T follicular helper cell (primary cell): Measurements from ENCODE around the gene MRPL23.

Source experiments
- DNase-seq: peaks from one replicate; pipeline ENCODE4 v3.0.0-alpha.2; 2020; ENCODE audit warnings: low read depth

The MRPL23 gene

GRCh38 chr11:1953489-1954266 is 6.5 kb downstream of the MRPL23 start:
- DNase-seq = no peak

GRCh38 chr11:1958367-1958766 is 11.2 kb downstream of the MRPL23 start:
- DNase-seq = no peak

- no peak for DNase-seq
Observed at GRCh38 chr11:1959786-1960185, 12.7 kb downstream of the MRPL23 start.

GRCh38 chr11:1963864-1964263 is 16.7 kb downstream of the MRPL23 start:
- no peak for DNase-seq

- no peak for DNase-seq
Observed at GRCh38 chr11:1964348-1964747, 17.2 kb downstream of the MRPL23 start.

- DNase-seq = no peak
Observed at GRCh38 chr11:1964955-1965354, 17.8 kb downstream of the MRPL23 start.

GRCh38 chr11:1966531-1966930 is 19.4 kb downstream of the MRPL23 start:
- DNase-seq = no peak

GRCh38 chr11:1967641-1968225 is 20.6 kb downstream of the MRPL23 start:
- DNase-seq = no peak

GRCh38 chr11:1968454-1969002 is 21.4 kb downstream of the MRPL23 start:
- no peak for DNase-seq

- DNase-seq = no peak
Observed at GRCh38 chr11:1969035-1969434, 21.9 kb downstream of the MRPL23 start.

- no peak for DNase-seq
Observed at GRCh38 chr11:1969776-1970175, 22.6 kb downstream of the MRPL23 start.

- DNase-seq = no peak
Observed at GRCh38 chr11:1970956-1971355, 23.8 kb downstream of the MRPL23 start.

- DNase-seq = no peak
Observed at GRCh38 chr11:1975185-1975584, 28.1 kb downstream of the MRPL23 start.

- no peak for DNase-seq
Observed at GRCh38 chr11:1978720-1979473, 31.8 kb downstream of the MRPL23 start.

GRCh38 chr11:1979607-1980006 is 32.5 kb downstream of the MRPL23 start:
- DNase-seq = no peak

- no peak for DNase-seq
Observed at GRCh38 chr11:1982873-1983600, 35.9 kb downstream of the MRPL23 start.

GRCh38 chr11:1983601-1983961 is 36.4 kb downstream of the MRPL23 start:
- DNase-seq = no peak

GRCh38 chr11:1987024-1987423 is 39.9 kb downstream of the MRPL23 start:
- no peak for DNase-seq

GRCh38 chr11:1988174-1988573 is 41.0 kb downstream of the MRPL23 start:
- DNase-seq = no peak

- no peak for DNase-seq
Observed at GRCh38 chr11:1988667-1989317, 41.7 kb downstream of the MRPL23 start.

- no peak for DNase-seq
Observed at GRCh38 chr11:1989953-1990352, 42.8 kb downstream of the MRPL23 start.
